GM21447 (cell line): ENCODE results near the gene DIAPH2.

Source experiments
- ATAC-seq: cut with Tn5 transposase; IDR thresholded peaks from one replicate; pipeline ENCODE4 v1.9.1; 2021; ENCODE audit not compliant: unreplicated experiment

DIAPH2 gene

DNA sequence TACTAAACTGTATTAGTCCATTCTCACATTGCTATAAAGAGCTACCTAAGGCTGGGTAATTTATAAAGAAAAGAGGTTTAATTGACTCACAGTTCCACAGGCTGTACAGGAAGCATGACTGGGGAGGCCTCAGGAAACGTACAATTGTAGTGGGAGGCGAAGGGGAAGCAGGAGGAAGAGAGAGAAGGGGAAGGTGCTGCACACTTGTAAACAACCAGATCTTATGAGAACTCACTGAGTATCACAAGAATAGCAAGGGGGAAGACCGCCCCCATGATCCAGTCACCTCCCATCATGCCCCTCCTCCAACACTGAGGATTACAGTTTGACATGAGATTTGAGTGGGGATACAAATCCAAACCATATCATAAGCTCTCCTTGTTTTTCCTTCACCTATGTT, 239.9 kb downstream of the DIAPH2 start:
- ATAC-seq: no peak

- no peak for ATAC-seq
Measured at GRCh38 chrX:96929036-96929435, 244.4 kb downstream of the DIAPH2 start.

- no peak for ATAC-seq
Measured at GRCh38 chrX:96957718-96958117, 273.1 kb downstream of the DIAPH2 start.

GRCh38 chrX:96971812-96972211, 287.2 kb downstream of the DIAPH2 start:
- ATAC-seq: no peak

DNA sequence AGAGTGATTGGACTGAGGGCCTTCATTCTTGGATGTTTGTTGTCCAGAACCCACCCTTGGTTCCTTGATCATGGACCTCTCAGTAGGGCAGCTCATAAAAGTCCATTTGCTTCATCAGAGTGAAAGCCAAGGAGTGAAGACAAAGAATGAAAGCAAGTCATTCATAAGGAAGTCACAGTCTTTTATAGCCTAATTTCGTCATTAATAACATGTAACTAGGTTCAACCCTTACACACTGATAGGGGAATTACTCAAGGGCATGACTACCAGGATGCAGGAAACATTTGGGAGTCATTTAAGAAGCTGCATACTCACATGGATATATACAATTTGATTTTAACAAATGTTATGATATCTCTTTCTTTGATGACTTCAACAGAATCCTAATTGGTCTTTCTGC, 294.3 kb downstream of the DIAPH2 start:
- ATAC-seq: no peak

DNA sequence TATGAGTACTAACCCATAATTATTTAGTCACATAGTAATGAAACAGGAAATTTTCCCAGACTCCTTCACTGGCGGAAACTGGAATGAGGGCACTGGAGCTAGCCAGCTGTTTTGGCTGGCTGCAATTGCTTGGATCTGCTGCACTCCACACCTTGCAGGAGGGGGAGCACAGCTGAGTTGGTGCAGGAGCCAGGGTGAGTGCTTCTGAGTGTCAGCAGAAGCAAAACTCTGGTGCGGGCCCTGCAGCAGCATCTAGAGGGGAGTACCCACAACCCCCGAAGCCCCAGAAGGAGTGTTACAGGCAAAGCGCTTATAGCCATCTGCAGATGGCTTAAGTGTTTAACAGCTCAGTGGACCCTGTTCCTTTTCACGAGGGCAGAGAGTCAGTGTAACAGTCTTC, 295.1 kb downstream of the DIAPH2 start:
- no peak for ATAC-seq

- no peak for ATAC-seq
Measured at GRCh38 chrX:96982161-96982560, 297.5 kb downstream of the DIAPH2 start.

GRCh38 chrX:96984538-96984937, 299.9 kb downstream of the DIAPH2 start:
- ATAC-seq: no peak

DNA sequence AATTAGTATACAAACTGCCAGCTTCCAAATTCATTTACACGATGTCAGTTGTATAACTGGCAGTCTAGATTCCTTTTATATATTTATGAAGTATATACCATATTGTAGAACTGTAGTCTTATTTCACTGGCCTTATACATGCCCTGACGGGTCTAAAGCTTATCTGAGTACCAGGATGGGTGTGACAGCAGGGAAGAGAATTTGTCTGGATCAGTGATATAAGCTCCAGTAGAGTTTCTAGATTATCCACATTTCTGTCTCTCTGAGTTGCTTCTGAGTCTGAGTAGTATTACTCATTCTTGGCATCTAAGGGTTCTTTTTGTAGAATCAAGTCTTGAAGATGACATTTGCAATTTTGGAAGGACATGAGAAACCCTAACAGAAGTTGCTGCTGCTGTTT, 300.4 kb downstream of the DIAPH2 start:
- ATAC-seq: no peak

DNA sequence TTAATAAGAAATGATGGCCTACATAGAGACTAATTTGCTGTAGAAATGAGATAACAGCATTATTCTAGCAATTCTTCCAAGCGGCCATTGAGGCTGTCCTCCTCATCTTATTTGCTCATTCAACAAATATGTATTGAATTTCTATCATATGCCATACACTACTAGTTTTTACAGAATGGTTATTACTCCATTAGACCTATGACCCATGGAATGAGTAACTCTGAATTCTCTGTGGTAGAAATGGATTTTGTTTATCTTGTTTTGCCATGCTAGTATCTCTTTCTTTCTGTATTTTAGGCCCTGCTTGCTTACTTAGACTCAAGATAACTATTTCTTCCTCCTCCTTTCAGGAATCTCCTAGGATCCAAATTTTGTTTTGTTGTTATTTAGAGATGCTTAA, 302.6 kb downstream of the DIAPH2 start:
- ATAC-seq: no peak

- no peak for ATAC-seq
Measured at GRCh38 chrX:96989830-96990571, 305.4 kb downstream of the DIAPH2 start.

DNA sequence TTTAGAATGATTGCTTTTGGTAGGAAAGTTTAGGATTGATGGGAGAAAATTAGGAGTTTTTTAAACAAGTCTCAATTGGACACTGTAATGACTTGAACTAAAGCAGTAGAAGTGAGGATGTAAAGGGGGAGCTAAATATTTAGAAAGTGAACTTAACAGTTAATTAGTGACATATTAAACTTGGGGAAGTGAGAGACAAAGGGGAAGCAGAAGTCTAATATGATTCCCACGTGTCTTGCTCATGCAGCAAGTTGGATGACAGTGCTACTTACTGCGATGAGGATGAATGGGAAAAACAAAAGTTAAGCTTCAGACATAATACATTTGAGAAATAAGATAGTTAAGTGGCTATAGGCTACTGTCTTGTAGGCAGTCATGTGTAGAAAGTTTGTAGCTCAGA, 309.5 kb downstream of the DIAPH2 start:
- no peak for ATAC-seq

DNA sequence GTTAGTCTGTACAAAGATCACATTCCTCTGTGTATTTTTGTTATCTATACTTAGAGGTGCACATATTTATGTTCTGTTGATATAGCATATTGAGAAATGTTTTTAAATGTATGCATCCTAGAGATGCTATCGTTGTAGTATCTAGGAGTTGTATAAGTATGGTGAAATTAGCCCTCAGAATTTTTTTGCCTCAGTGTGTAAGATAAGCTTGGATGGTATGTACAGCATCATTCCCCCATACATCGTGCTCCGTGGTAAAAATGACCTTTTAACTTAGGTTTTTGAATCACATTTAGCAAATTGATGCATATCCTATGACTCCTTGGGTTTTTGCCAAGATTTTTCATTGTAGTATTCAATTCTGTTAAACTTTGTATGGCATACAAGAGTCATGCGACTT, 312.6 kb downstream of the DIAPH2 start:
- ATAC-seq: no peak

DNA sequence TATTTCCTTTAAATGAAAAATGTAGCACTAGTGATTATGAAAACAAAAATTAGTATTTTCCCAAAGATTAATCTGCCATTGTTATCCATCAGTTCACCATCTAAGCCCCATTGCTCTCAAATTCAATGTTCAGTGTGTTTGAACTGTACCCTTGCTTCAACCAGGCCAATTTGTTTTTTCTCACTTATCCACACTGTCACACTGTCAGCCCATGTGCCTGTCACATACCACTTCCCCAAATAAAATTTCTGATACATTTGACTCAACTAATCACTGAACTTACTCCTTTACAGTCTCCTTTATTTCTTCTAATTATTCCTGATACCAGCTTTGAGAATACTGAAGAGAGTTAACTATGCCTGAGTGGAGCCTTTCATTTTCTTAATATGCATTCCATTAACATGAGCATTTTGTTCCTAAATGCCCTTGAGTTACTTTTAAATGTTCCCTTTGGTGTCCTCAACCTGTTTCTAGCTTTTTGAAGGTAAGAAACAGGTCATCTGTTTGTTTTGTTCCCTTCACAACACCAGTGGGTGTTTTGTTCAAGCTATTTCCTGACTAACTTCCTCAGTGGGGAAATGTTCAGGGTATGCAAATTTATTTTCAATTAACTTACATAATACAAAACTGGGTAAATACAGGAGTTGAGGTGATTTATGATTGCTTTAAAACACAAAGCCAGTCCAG, 316.2 kb downstream of the DIAPH2 start:
- no peak for ATAC-seq

DNA sequence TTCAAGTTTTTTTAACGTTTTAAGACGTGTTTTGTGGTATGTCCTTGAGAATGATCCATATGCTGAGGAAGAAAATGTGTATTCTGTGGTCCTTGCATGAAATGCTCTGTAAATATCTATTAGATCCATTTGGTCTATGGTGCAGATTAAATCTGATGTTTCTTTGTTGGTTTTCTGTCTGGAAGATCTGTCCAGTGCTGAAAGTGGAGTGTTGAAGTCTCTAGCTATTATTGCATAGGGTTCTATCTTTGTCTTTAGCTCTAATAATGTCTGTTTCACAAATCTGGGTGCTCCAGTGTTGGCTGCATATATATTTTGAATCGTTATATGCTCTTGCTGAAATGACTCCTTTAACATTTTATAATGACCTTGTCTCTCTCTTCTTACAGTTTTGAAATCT, 321.5 kb downstream of the DIAPH2 start:
- no peak for ATAC-seq

GRCh38 chrX:97009391-97009790, 324.7 kb downstream of the DIAPH2 start:
- no peak for ATAC-seq

- no peak for ATAC-seq
Measured at GRCh38 chrX:97011540-97011939, 326.9 kb downstream of the DIAPH2 start.

- no peak for ATAC-seq
Measured at GRCh38 chrX:97016106-97016505, 331.5 kb downstream of the DIAPH2 start.

DNA sequence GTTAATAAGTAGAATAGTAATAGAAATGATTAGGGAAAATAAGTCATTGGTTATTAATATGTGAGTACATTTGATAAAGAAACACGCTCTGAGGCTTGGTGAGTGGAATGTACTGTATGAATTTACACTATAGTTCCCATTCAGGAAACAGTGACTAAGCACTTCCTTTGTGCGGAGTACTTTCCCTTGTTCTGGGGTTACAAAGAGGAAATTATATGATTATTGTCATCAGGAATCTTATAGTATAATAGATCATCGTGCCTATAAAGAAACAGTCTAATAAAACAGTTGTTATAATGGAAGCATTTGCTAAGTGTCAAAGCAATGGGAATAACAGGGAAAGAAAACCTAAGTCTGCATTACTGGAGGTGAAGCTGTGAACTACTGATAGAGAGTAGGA, 337.0 kb downstream of the DIAPH2 start:
- no peak for ATAC-seq

- ATAC-seq: no peak
Measured at GRCh38 chrX:97026406-97026805, 341.8 kb downstream of the DIAPH2 start.

GRCh38 chrX:97027384-97027922, 342.8 kb downstream of the DIAPH2 start:
- ATAC-seq: no peak

- ATAC-seq: no peak
Measured at GRCh38 chrX:97030463-97030862, 345.8 kb downstream of the DIAPH2 start.
